A549 (cell line): Measurements from ENCODE around the gene THY1. TPM values are rescaled to one million over a fixed set of nuclear protein-coding genes. Genes with fewer than 3 reads are reported as not detected.

Experiments used
- ATAC-seq, 2 experiments: fragments of 200-7000 bp in 1 of 2; fragments of >200 bp in 1 of 2; cut with Nextera tagmentation in 1 of 2; cut with Tn5 transposase in 1 of 2; 3 replicates each; pipeline versions ENCODE4 v1.8.0 to v1.9.1; 2018 to 2020; ENCODE audit warnings: mild to moderate bottlenecking in 1 of 2, moderate library complexity in 1 of 2
- CTCF ChIA-PET: fragments of 300-600 bp; sonication (Branson Sonifier 250); formaldehyde crosslinking; extraction: SDS; loops from one replicate; lab custom pipeline; 2021; ENCODE audit warnings: antibody characterized with exemption, inconsistent platforms; lab: Yijun Ruan, JAX
- POLR2A ChIA-PET: fragments of 350-600 bp; formaldehyde crosslinking; extraction: SDS; loops from one replicate; lab custom pipeline; 2021; ENCODE audit warnings: antibody characterized with exemption, inconsistent platforms; lab: Yijun Ruan, JAX
- DNase-seq, 2 experiments: peaks; one replicate each; pipeline versions ENCODE4 v3.0.0 to v3.0.0-alpha.2; 2011 to 2016; ENCODE audit warnings: low read depth in 1 of 2, low spot score in 1 of 2
- FAIRE-seq: peaks from 2 replicates; lab custom pipeline; 2011; peaks lifted over from hg19 to GRCh38; lab: Jason Lieb, UNC
- H3K27ac ChIP-seq, 2 experiments: fragments of >200 bp; sonication (Bioruptor Twin); formaldehyde crosslinking; 3 replicates each; pipeline ENCODE4 v1.5.1; 2016 to 2017
- H3K4me1 ChIP-seq: fragments of >200 bp; sonication (Bioruptor Twin); formaldehyde crosslinking; 3 replicates; pipeline ENCODE4 v1.6.1; 2016
- H3K4me2 ChIP-seq: fragments of >200 bp; sonication (Bioruptor Twin); formaldehyde crosslinking; 3 replicates; pipeline ENCODE4 v1.6.1; 2016
- H3K4me3 ChIP-seq: fragments of >200 bp; sonication (Bioruptor Twin); formaldehyde crosslinking; 3 replicates; pipeline ENCODE4 v1.5.1; 2016
- H3K9me3 ChIP-seq: fragments of >200 bp; sonication (Bioruptor Twin); formaldehyde crosslinking; 3 replicates; pipeline ENCODE4 v1.6.1; 2016
- ATOH8 ChIP-seq: fragments of 250-450 bp; sonication (Bioruptor Pico); IDR thresholded peaks from 2 replicates; pipeline ENCODE4 v1.5.0; 2020; ENCODE audit warnings: low read depth, mild to moderate bottlenecking, moderate library complexity
- BCL3 ChIP-seq: fragments of >200 bp; sonication (Bioruptor Twin); formaldehyde crosslinking; IDR thresholded peaks from 3 replicates; pipeline ENCODE4 v1.6.1; 2016
- BHLHE40 ChIP-seq: IDR thresholded peaks from 2 replicates; pipeline ENCODE4 v1.6.1; 2012; ENCODE audit warnings: low read depth, low read length, inconsistent platforms
- CBX8 ChIP-seq: fragments of 200-600 bp; sonication (generic); IDR thresholded peaks from 2 replicates; pipeline ENCODE4 v1.6.1; 2016
- CHD2 ChIP-seq: fragments of 150-350 bp; IDR thresholded peaks from 2 replicates; pipeline ENCODE4 v1.6.1; 2014; ENCODE audit warnings: low read length; ENCODE audit not compliant: partially characterized antibody
- CTCF ChIP-seq: fragments of >200 bp; sonication (Bioruptor Twin); formaldehyde crosslinking; IDR thresholded peaks from 3 replicates; pipeline ENCODE4 v1.5.1; 2016
- E2F6 ChIP-seq: IDR thresholded peaks from 2 replicates; pipeline ENCODE4 v1.6.1; 2012; ENCODE audit warnings: low read depth, borderline replicate concordance
- EHF ChIP-seq: fragments of 250-450 bp; sonication (Bioruptor Pico); IDR thresholded peaks from 2 replicates; pipeline ENCODE4 v1.5.0; 2020; ENCODE audit warnings: mild to moderate bottlenecking
- ELK1 ChIP-seq: fragments of 150-350 bp; IDR thresholded peaks from 2 replicates; pipeline ENCODE4 v1.6.1; 2014; ENCODE audit warnings: low read depth, mild to moderate bottlenecking, low read length
- ESRRA ChIP-seq: fragments of 150-350 bp; IDR thresholded peaks from 2 replicates; pipeline ENCODE4 v1.6.1; 2014; ENCODE audit warnings: mild to moderate bottlenecking, low read length, borderline replicate concordance
- FOSL2 ChIP-seq, 2 experiments: fragments of 450-650 bp in 1 of 2; fragments of >200 bp in 1 of 2; sonication (Bioruptor Twin) in 1 of 2; formaldehyde crosslinking; IDR thresholded peaks; 2 replicates each; pipeline versions ENCODE4 v1.5.0 to v1.6.1; 2016 to 2020; ENCODE audit warnings: mild to moderate bottlenecking in 1 of 2, moderate library complexity in 1 of 2
- FOXS1 ChIP-seq: fragments of 250-450 bp; sonication (Bioruptor Pico); IDR thresholded peaks from 2 replicates; pipeline ENCODE4 v1.5.0; 2020; ENCODE audit warnings: mild to moderate bottlenecking, moderate library complexity
- GATA3 ChIP-seq: IDR thresholded peaks from 2 replicates; pipeline ENCODE4 v1.6.1; 2012; ENCODE audit warnings: borderline replicate concordance
- HDAC2 ChIP-seq: fragments of 200-600 bp; sonication (generic); IDR thresholded peaks from 2 replicates; pipeline ENCODE4 v1.6.1; 2016
- HMGXB4 ChIP-seq: fragments of 250-450 bp; sonication (Bioruptor Pico); IDR thresholded peaks from 2 replicates; pipeline ENCODE4 v1.5.0; 2021; ENCODE audit warnings: mild to moderate bottlenecking, moderate library complexity, borderline replicate concordance
- HOXB13 ChIP-seq: fragments of 250-450 bp; sonication (Bioruptor Pico); IDR thresholded peaks from 2 replicates; pipeline ENCODE4 v1.5.0; 2020; ENCODE audit warnings: low read depth, mild to moderate bottlenecking, moderate library complexity
- JUN ChIP-seq, 2 experiments: fragments of >200 bp; sonication (Bioruptor Twin); formaldehyde crosslinking; IDR thresholded peaks; 2 replicates in 1 of 2; 3 replicates in 1 of 2; pipeline ENCODE4 v1.6.1; 2016 to 2017
- JUNB ChIP-seq: fragments of >200 bp; sonication (Bioruptor Twin); formaldehyde crosslinking; IDR thresholded peaks from 2 replicates; pipeline ENCODE4 v1.6.1; 2016
- KDM5A ChIP-seq: fragments of 200-600 bp; sonication (generic); IDR thresholded peaks from 2 replicates; pipeline ENCODE4 v1.6.1; 2016; ENCODE audit warnings: antibody characterized with exemption, mild to moderate bottlenecking
- MAFK ChIP-seq: fragments of 450-650 bp; IDR thresholded peaks from 2 replicates; pipeline ENCODE4 v1.6.1; 2014; ENCODE audit not compliant: partially characterized antibody
- MYC ChIP-seq: IDR thresholded peaks from 2 replicates; pipeline ENCODE4 v1.6.1; 2012; ENCODE audit warnings: mild to moderate bottlenecking, inconsistent platforms, low read length, improper control_type of control experiment, borderline replicate concordance
- NFE2L2 ChIP-seq: fragments of 150-350 bp; conservative IDR thresholded peaks from 2 replicates; pipeline ENCODE4 v1.6.1; 2014; ENCODE audit warnings: low read length
- POLR2AphosphoS2 ChIP-seq: conservative IDR thresholded peaks from 2 replicates; pipeline ENCODE4 v1.6.1; 2012; ENCODE audit warnings: low read length, improper control_type of control experiment, inconsistent platforms
- SMC3 ChIP-seq: fragments of >200 bp; sonication (Bioruptor Twin); formaldehyde crosslinking; IDR thresholded peaks from 3 replicates; pipeline ENCODE4 v1.6.1; 2018; ENCODE audit warnings: inconsistent platforms
- TFCP2L1 ChIP-seq: fragments of 250-450 bp; sonication (Bioruptor Pico); IDR thresholded peaks from 2 replicates; pipeline ENCODE4 v1.5.0; 2021; ENCODE audit warnings: mild to moderate bottlenecking
- TP53 ChIP-seq: fragments of 250-450 bp; sonication (Bioruptor Pico); IDR thresholded peaks from 2 replicates; pipeline ENCODE4 v1.5.0; 2021; ENCODE audit warnings: mild to moderate bottlenecking, moderate library complexity
- ZNF302 ChIP-seq: fragments of 250-450 bp; sonication (Bioruptor Pico); IDR thresholded peaks from 2 replicates; pipeline ENCODE4 v1.9.0; 2021; ENCODE audit warnings: inconsistent platforms, mild to moderate bottlenecking, moderate library complexity
- ZSCAN20 ChIP-seq: fragments of 250-450 bp; sonication (Bioruptor Pico); IDR thresholded peaks from 2 replicates; pipeline ENCODE4 v1.8.0; 2022; ENCODE audit warnings: mild to moderate bottlenecking, moderate library complexity
- polyA plus RNA-seq, 4 experiments: library from polyadenylated mRNA; depleted of rRNA in 3 of 4; stranded (reverse); fragments of >200 nt; fragmentation: RNase III in 1 of 4; extraction: RNeasy Plus Mini Kit Qiagen cat#74134 plus additional on column Dnase treatment in 1 of 4; gene quantifications; 2 replicates in 3 of 4; 3 replicates in 1 of 4; pipeline ENCODE4 v1.2.3, GENCODE V29; 2011 to 2017

THY1 gene
- polyA plus RNA-seq, 2 of the 4 experiments (the other 2 are of a cell fraction) = 7.1 to 19.9 TPM

GRCh38 chr11:119400860-119401259 lies 22.1 kb downstream of the THY1 start:
- DNase-seq (no peak), ATAC-seq (no peak), FAIRE-seq (no peak)
- Histone ChIP-seq H3K4me3 (no peak overlapping the region), H3K27ac (no peak overlapping the region), H3K4me2 (no peak overlapping the region), H3K9me3 (peaks cover 7% of the 10 kb centered on the region; the same call in 2 of the 3 replicates), H3K4me1 (no peaks in the 10 kb centered on the region)
- CTCF ChIA-PET = interaction anchor here (0.9 to 1.3 kb wide), 2 partner anchors 20 to 45 kb away, joined by 3 read pairs; no protein-coding TSS in a partner anchor
- POLR2A ChIA-PET = no interaction called here
- TF ChIP-seq JUNB = no peak
- no peak for TF ChIP-seq JUN (IDR thresholded peaks at IDR 0.05)
- no peak for TF ChIP-seq ZNF302
- TF ChIP-seq TFCP2L1 (CRISPR knock-in tag) = no peak
- no peak for TF ChIP-seq FOSL2 (IDR thresholded peaks at IDR 0.05)
- no peak for TF ChIP-seq FOSL2 (CRISPR knock-in tag; IDR thresholded peaks at IDR 0.05)
- no peak for TF ChIP-seq BCL3
- no peak for TF ChIP-seq ATOH8
- no peak for TF ChIP-seq KDM5A
- no peak for TF ChIP-seq GATA3
- TF ChIP-seq HDAC2 = no peak
- no peak for TF ChIP-seq FOXS1 (CRISPR knock-in tag)
- TF ChIP-seq ESRRA = no peak
- no peak for TF ChIP-seq MYC
- no peak for TF ChIP-seq HOXB13 (CRISPR knock-in tag)
- TF ChIP-seq HMGXB4 (CRISPR knock-in tag) = no peak
- TF ChIP-seq CTCF = no peak

- H3K9me3 ChIP-seq = peaks cover 7% of the 10 kb centered on the region; the same call in 2 of the 3 replicates
- H3K4me1 ChIP-seq = no peaks in the 10 kb centered on the region
- DNase-seq (no peak), ATAC-seq (no peak), FAIRE-seq (no peak)
- no peak overlapping the region for H3K27ac ChIP-seq
- ChIA-PET CTCF (interaction anchor here (1.2 to 2.1 kb wide), 4 partner anchors 12 to 77 kb away, joined by 3 to 9 read pairs (median 4); no protein-coding TSS in a partner anchor), POLR2A (no interaction called here)
- no peak overlapping the region for H3K4me2 ChIP-seq
- H3K4me3 ChIP-seq = no peak overlapping the region
- TF ChIP-seq KDM5A = no peak
- no peak for TF ChIP-seq CBX8
- no peak for TF ChIP-seq FOXS1 (CRISPR knock-in tag)
- TF ChIP-seq CHD2 = no peak
- no peak for TF ChIP-seq NFE2L2
- TF ChIP-seq EHF = no peak
- no peak for TF ChIP-seq TP53 (CRISPR knock-in tag)
- TF ChIP-seq BHLHE40 = no peak
- no peak for TF ChIP-seq HDAC2
- TF ChIP-seq ELK1 = no peak
- no peak for TF ChIP-seq ZSCAN20 (CRISPR knock-in tag)
- no peak for TF ChIP-seq POLR2AphosphoS2
- TF ChIP-seq ZNF302 = no peak
- TF ChIP-seq SMC3 = no peak
- TF ChIP-seq E2F6 = no peak
- no peak for TF ChIP-seq MAFK
Measured at GRCh38 chr11:119397740-119398139, 25.2 kb downstream of the THY1 start.
